Measurements from ENCODE around the gene LRFN2.
A peak's percentile ranks its signal among the peaks of the same experiment; 100 is the strongest.

Gene LRFN2

GRCh38 chr6:40436685-40437604 lies 150.2 kb downstream of the LRFN2 start:
- DNase-seq (ENCODE audit: low spot score) = peak; percentile 80

GRCh38 chr6:40432982-40433381 lies 154.2 kb downstream of the LRFN2 start:
- no peak for DNase-seq (ENCODE audit: low spot score)

GRCh38 chr6:40431706-40432105 lies 155.5 kb downstream of the LRFN2 start:
- DNase-seq (ENCODE audit: low spot score) = no peak

GRCh38 chr6:40427196-40427595 lies 160.0 kb downstream of the LRFN2 start:
- DNase-seq (ENCODE audit: low spot score) = no peak

- no peak for DNase-seq (ENCODE audit: low spot score)
These were observed 160.7 kb downstream of the LRFN2 start for GRCh38 chr6:40426346-40427066.

GRCh38 chr6:40425192-40425919 lies 161.8 kb downstream of the LRFN2 start:
- DNase-seq (ENCODE audit: low spot score) = peak; percentile 6

- DNase-seq (ENCODE audit: low spot score) = no peak
These were observed 165.1 kb downstream of the LRFN2 start for GRCh38 chr6:40422046-40422445.

- DNase-seq (ENCODE audit: low spot score) = no peak
These were observed 167.0 kb downstream of the LRFN2 start for GRCh38 chr6:40419946-40420728.

- DNase-seq (ENCODE audit: low spot score) = no peak
These were observed 167.8 kb downstream of the LRFN2 start for GRCh38 chr6:40419377-40419776.

- DNase-seq (ENCODE audit: low spot score) = no peak
These were observed 170.1 kb downstream of the LRFN2 start for GRCh38 chr6:40417031-40417430.

- no peak for DNase-seq (ENCODE audit: low spot score)
These were observed 172.5 kb downstream of the LRFN2 start for GRCh38 chr6:40414617-40415016.

- DNase-seq (ENCODE audit: low spot score) = no peak
These were observed 173.9 kb downstream of the LRFN2 start for GRCh38 chr6:40413239-40413638.

- DNase-seq (ENCODE audit: low spot score) = no peak
These were observed 175.3 kb downstream of the LRFN2 start for GRCh38 chr6:40411881-40412280.

- DNase-seq (ENCODE audit: low spot score) = no peak
These were observed 176.3 kb downstream of the LRFN2 start for GRCh38 chr6:40410821-40411220.

GRCh38 chr6:40409716-40410397 lies 177.3 kb downstream of the LRFN2 start:
- DNase-seq (ENCODE audit: low spot score) = no peak

GRCh38 chr6:40408786-40409542 lies 178.2 kb downstream of the LRFN2 start:
- DNase-seq (ENCODE audit: low spot score) = no peak

- no peak for DNase-seq (ENCODE audit: low spot score)
These were observed 179.9 kb downstream of the LRFN2 start for GRCh38 chr6:40407239-40407638.

GRCh38 chr6:40406175-40406574 lies 181.0 kb downstream of the LRFN2 start:
- no peak for DNase-seq (ENCODE audit: low spot score)

- DNase-seq (ENCODE audit: low spot score) = no peak
These were observed 186.4 kb downstream of the LRFN2 start for GRCh38 chr6:40400738-40401137.

- DNase-seq (ENCODE audit: low spot score) = no peak
These were observed 187.2 kb downstream of the LRFN2 start for GRCh38 chr6:40399888-40400457.
